Right lobe of liver (tissue), 6 donors: ENCODE data around the gene MED12L. TPM values are rescaled to one million over a fixed set of nuclear protein-coding genes. Genes with fewer than 3 reads are reported as not detected.

ENCODE experiments used
- ATAC-seq, 4 donors: fragments of 200-7000 bp; cut with Tn5 transposase; one replicate each; pipeline ENCODE4 v1.9.1; 2020; ENCODE audit warnings: mild to moderate bottlenecking in 4 of 4, moderate library complexity in 4 of 4
- DNase-seq, 3 donors: peaks; one replicate each; pipeline ENCODE4 v3.0.0-alpha.2; 2020
- H3K27ac ChIP-seq, 3 donors: fragments of 200-600 bp; one replicate each; pipeline ENCODE4 v1.8.0; 2022
- H3K27me3 ChIP-seq, 2 donors: fragments of 200-600 bp; one replicate each; pipeline ENCODE4 v1.8.0; 2022
- H3K36me3 ChIP-seq, 4 donors: fragments of 200-600 bp; sonication (generic) in 1 of 4; one replicate each; pipeline versions ENCODE4 v1.5.1 to v1.8.0; 2017 to 2022; ENCODE audit warnings: control low read depth in 1 of 4
- H3K4me1 ChIP-seq, 4 donors: fragments of 200-600 bp; sonication (generic) in 1 of 4; one replicate each; pipeline versions ENCODE4 v1.5.1 to v1.8.0; 2017 to 2022; ENCODE audit warnings: control low read depth in 1 of 4
- H3K4me3 ChIP-seq, 3 donors: fragments of 200-600 bp; one replicate each; pipeline ENCODE4 v1.8.0; 2022
- H3K9me3 ChIP-seq, 4 donors: fragments of 200-600 bp; sonication (generic) in 1 of 4; one replicate each; pipeline versions ENCODE4 v1.5.1 to v1.8.0; 2017 to 2022; ENCODE audit warnings: control low read depth in 1 of 4
- POLR2A ChIP-seq: fragments of 450-650 bp; IDR thresholded peaks from one replicate; pipeline ENCODE4 v1.6.1; 2017; ENCODE audit warnings: antibody characterized with exemption, mild to moderate bottlenecking
- WGBS: methylation state at CpG from one replicate; pipeline ENCODE4 v1.1.6; 2018; ENCODE audit warnings: low coverage, low lambda C conversion rate; ENCODE audit not compliant: insufficient coverage; ENCODE audit errors: missing lambda C conversion rate; 5-methylcytosine and 5-hydroxymethylcytosine counted together
- intact Hi-C, 2 donors: fragments of 100-400 bp; cut with DNase I; formaldehyde crosslinking; loops; one replicate each; pipeline versions ENCODE4 v1.11.2 to v1.14.1; 2022
- total RNA-seq, 6 experiments: library from RNA; depleted of rRNA in 2 of 6; stranded (reverse); fragments of >200 nt in 2 of 6; fragmentation: NEBNext Ultra II Directional in 3 of 6; extraction: Animal tissue kit (Norgen Biotek cat#: 25700) in 3 of 6; gene quantifications; one replicate each; pipeline versions ENCODE4 v1.1.0 to v1.2.4, GENCODE V29; 2016 to 2023
- TF ChIP-seq, protein P1 (sequence below), 4 donors: fragments of 200-600 bp in 3 of 4; fragments of 450-650 bp in 1 of 4; IDR thresholded peaks; one replicate each; pipeline versions ENCODE4 v1.5.1 to v1.8.0; 2016 to 2022; ENCODE audit warnings: antibody characterized with exemption in 4 of 4, mild to moderate bottlenecking in 2 of 4
- donor health status: DM: no; HTN: yes; CAD: no.
- donor health status: DM: no; HTN: no; CAD: no.
- donor health status: DM: no; HTN: no; CAD: no.
- donor health status: DM: no; HTN: yes; CAD: no.
- donor health status: DM: no; HTN: yes; CAD: no.

Gene MED12L
- total RNA-seq, 6 experiments from 2014 or later = 0.04 to 0.64 (median 0.40) TPM

DNA sequence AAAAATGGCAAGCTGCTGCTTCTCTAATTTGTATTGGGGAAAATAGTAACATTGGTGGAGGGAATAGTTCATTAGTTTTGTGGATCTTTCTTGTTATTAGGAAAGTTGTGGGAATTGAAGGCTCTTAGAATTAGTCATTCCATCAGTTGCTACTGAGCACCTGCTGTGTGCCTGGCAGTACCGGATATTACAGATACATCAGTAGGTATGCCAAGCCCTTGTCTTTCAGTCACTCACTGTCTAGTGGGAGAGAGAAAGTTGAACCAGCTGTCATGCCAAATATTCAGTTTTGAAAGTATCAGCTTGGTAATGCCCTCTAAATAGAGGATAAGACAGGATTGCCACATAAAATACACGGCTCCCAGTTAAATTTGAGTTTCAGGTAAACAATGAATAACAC lies 342.9 kb downstream of the MED12L start:
- H3K4me3 ChIP-seq = no peak overlapping the region
- H3K36me3 ChIP-seq = no peaks in the 10 kb centered on the region
- DNase-seq (no peak), ATAC-seq (no peak)
- no peak for TF ChIP-seq POLR2A
- TF ChIP-seq, protein P1, sequence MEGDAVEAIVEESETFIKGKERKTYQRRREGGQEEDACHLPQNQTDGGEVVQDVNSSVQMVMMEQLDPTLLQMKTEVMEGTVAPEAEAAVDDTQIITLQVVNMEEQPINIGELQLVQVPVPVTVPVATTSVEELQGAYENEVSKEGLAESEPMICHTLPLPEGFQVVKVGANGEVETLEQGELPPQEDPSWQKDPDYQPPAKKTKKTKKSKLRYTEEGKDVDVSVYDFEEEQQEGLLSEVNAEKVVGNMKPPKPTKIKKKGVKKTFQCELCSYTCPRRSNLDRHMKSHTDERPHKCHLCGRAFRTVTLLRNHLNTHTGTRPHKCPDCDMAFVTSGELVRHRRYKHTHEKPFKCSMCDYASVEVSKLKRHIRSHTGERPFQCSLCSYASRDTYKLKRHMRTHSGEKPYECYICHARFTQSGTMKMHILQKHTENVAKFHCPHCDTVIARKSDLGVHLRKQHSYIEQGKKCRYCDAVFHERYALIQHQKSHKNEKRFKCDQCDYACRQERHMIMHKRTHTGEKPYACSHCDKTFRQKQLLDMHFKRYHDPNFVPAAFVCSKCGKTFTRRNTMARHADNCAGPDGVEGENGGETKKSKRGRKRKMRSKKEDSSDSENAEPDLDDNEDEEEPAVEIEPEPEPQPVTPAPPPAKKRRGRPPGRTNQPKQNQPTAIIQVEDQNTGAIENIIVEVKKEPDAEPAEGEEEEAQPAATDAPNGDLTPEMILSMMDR (IDR thresholded peaks at IDR 0.05) = no peak
- H3K27me3 ChIP-seq = no peaks in the 10 kb centered on the region
- intact Hi-C loops = no loop called here
- WGBS = 80% methylated on average over 2 of the region's 2 CpGs
- no peaks in the 10 kb centered on the region for H3K9me3 ChIP-seq
- no peaks in the 10 kb centered on the region for H3K4me1 ChIP-seq
- no peak overlapping the region for H3K27ac ChIP-seq

DNA sequence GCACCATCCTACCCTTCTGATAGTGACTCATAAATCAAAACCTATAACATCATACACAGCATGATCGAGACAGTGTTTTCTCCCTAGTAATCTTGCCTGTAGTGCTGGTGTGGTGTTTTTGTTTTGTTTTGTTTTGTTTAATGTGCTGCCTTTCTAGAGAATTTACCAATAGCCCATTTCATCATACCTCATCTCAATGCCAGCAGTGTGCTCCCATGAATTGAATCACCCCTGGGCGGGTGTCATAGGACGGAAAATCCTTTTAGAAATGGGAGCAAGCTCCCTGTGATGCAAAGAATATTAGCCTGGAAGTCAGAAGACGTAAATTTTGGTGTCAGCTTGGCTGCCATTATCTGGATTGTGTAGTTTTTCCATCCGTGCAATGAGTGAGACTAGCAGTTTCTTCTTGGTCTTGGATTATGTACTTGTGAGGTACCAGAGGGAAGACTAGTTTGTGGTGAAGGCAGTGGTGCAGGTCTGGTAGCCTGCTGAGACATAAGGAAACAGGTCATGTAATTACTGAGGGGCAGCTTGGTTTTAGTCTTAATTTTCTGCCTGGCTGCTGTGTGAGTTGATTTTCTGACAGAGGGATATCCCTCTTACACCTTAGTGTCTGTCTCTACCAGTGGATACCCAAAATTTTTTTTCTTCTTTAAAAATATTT lies 345.5 kb downstream of the MED12L start:
- ATAC-seq (no peak), DNase-seq (no peak)
- intact Hi-C loops = no loop called here
- 76% methylated on average over 5 of the region's 5 CpGs for WGBS
- no peaks in the 10 kb centered on the region for H3K27me3 ChIP-seq
- no peak overlapping the region for H3K4me3 ChIP-seq
- peaks cover 0 to 4% (median 2%) of the 10 kb centered on the region in 4 donors for H3K4me1 ChIP-seq
- TF ChIP-seq, protein P1 (IDR thresholded peaks at IDR 0.05) = no peak
- no peak for TF ChIP-seq POLR2A
- no peaks in the 10 kb centered on the region for H3K36me3 ChIP-seq
- H3K27ac ChIP-seq = no peak overlapping the region
- no peaks in the 10 kb centered on the region for H3K9me3 ChIP-seq

DNA sequence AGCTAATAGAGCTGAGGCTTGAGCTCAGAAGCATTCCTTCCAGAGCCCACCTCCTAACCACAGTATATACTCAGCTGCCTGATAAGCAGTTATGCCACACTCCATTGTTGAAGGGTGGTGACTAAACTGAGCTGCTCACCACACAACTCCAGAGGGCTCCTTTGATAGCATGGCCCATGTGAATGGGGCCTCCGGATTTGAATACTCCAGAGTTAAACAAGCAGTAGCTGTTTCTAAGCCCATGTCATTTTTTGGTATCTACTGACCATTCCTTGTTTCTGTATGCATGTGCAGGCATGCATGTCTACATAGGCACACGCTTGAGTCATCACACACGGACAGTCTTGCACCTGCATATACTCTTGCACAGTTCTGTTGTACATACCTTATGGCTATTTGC lies 346.5 kb downstream of the MED12L start:
- H3K36me3 ChIP-seq = no peaks in the 10 kb centered on the region
- no peaks in the 10 kb centered on the region for H3K9me3 ChIP-seq
- WGBS = 86% methylated on average over 2 of the region's 3 CpGs
- H3K27me3 ChIP-seq = no peaks in the 10 kb centered on the region
- peaks cover 0 to 4% (median 2%) of the 10 kb centered on the region in 4 donors for H3K4me1 ChIP-seq
- ATAC-seq (no peak), DNase-seq (no peak)
- intact Hi-C loops = no loop called here
- TF ChIP-seq, protein P1 (IDR thresholded peaks at IDR 0.05) = no peak
- H3K27ac ChIP-seq = no peak overlapping the region
- H3K4me3 ChIP-seq = no peak overlapping the region

DNA sequence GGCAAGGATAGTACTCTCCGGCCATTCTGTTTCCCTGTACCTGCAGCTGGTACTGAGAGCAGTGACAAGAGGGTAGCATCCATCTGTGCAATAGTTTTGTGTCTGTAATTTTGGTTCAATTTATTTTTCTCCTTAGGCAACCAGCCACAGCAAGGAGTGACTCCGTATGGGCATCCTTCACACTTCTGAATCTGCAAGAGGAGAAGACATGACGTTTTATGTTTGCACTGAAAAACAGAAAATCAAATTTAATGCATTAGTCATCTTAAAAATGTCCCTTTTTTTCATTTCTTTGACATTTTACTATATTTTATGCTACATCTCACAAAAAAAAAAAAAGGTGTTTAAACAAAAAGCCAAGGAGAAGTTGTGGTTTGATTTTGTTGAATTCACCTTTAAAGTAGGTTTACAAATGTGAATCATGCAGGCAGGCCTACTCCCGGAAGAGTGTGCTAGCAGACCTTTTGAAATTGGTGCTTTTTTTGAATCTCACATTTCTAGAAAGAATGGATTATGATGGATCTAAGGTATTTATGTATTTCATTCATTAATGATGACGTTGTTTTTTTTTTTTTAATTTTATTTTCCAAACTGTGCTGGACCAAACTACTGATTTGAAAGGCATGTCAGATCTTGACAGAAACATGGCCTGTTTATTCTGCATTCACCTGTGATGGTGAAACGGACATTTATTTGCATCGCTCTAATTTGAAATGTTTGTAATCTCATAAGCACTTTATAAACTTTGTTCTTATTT lies 347.3 kb downstream of the MED12L start:
- 87% methylated on average over 7 of the region's 7 CpGs for WGBS
- no peak overlapping the region for H3K27ac ChIP-seq
- no peaks in the 10 kb centered on the region for H3K9me3 ChIP-seq
- H3K4me1 ChIP-seq = peaks cover 0 to 4% (median 2%) of the 10 kb centered on the region in 4 donors
- ATAC-seq (no peak), DNase-seq (no peak)
- intact Hi-C loops = no loop called here
- H3K27me3 ChIP-seq = no peaks in the 10 kb centered on the region
- no peak for TF ChIP-seq POLR2A
- TF ChIP-seq, protein P1 (IDR thresholded peaks at IDR 0.05) = no peak
- no peak overlapping the region for H3K4me3 ChIP-seq
- H3K36me3 ChIP-seq = no peaks in the 10 kb centered on the region
